GM10248 (cell line): ENCODE data around the gene ZFAND3.

Source experiments
- CTCF ChIA-PET: fragments of 300-600 bp; sonication (Branson Sonifier 250); formaldehyde crosslinking; extraction: SDS; loops from one replicate; lab custom pipeline; 2021; ENCODE audit warnings: antibody characterized with exemption; lab: Yijun Ruan, JAX
- POLR2A ChIA-PET: fragments of 350-650 bp; sonication (Branson Sonifier 250); formaldehyde crosslinking; extraction: SDS; loops from one replicate; lab custom pipeline; 2020; ENCODE audit warnings: antibody characterized with exemption; lab: Yijun Ruan, JAX
- DNase-seq: peaks from one replicate; pipeline ENCODE4 v3.0.0; 2012; ENCODE audit errors: extremely low spot score
- CTCF ChIP-seq: IDR thresholded peaks from 2 replicates; pipeline ENCODE4 v1.5.1; 2012; ENCODE audit warnings: mild to moderate bottlenecking, low read depth; ENCODE audit errors: extremely low read depth, missing control alignments, control extremely low read depth

ZFAND3 gene

GRCh38 chr6:38131527-38131965 is 312.0 kb downstream of the ZFAND3 start:
- POLR2A ChIA-PET = no interaction called here
- TF ChIP-seq CTCF = no peak
- CTCF ChIA-PET = interaction anchor here (1.2 kb wide), 1 partner anchor 14 kb away, joined by 3 read pairs; no protein-coding TSS in a partner anchor
- no peak for DNase-seq

- no peak for DNase-seq
- CTCF ChIA-PET = interaction anchor here (0.7 to 3.4 kb wide), 2 partner anchors 10 to 23 kb away, joined by 3 to 14 read pairs; no protein-coding TSS in a partner anchor
- no peak for TF ChIP-seq CTCF
- POLR2A ChIA-PET = no interaction called here
Observed at GRCh38 chr6:38133932-38134703, 314.6 kb downstream of the ZFAND3 start.

GRCh38 chr6:38134704-38135088 is 315.2 kb downstream of the ZFAND3 start:
- ChIA-PET CTCF (interaction anchor here (0.7 to 3.4 kb wide), 3 partner anchors 10 to 34 kb away, joined by 3 to 14 read pairs (median 3); no protein-coding TSS in a partner anchor), POLR2A (interaction anchor here (0.6 kb wide), 1 partner anchor 80 kb away, joined by 3 read pairs; no protein-coding TSS in a partner anchor)
- no peak for TF ChIP-seq CTCF
- no peak for DNase-seq

GRCh38 chr6:38136547-38136946 is 317.0 kb downstream of the ZFAND3 start:
- ChIA-PET POLR2A (no interaction called here), CTCF (interaction anchor here (0.9 kb wide), 1 partner anchor 20 kb away, joined by 3 read pairs; no protein-coding TSS in a partner anchor)
- DNase-seq = no peak
- TF ChIP-seq CTCF = no peak

- ChIA-PET POLR2A (interaction anchor here (0.6 kb wide), 1 partner anchor 154 kb away, joined by 7 read pairs; no protein-coding TSS in a partner anchor), CTCF (interaction anchor here (0.9 kb wide), 2 partner anchors 11 to 21 kb away, joined by 3 to 4 read pairs; no protein-coding TSS in a partner anchor)
- TF ChIP-seq CTCF = no peak
- DNase-seq = no peak
Observed at GRCh38 chr6:38137608-38138265, 318.2 kb downstream of the ZFAND3 start.

- no peak for TF ChIP-seq CTCF
- ChIA-PET POLR2A (interaction anchor here (0.6 kb wide), 1 partner anchor 155 kb away, joined by 7 read pairs; no protein-coding TSS in a partner anchor), CTCF (interaction anchor here (0.9 kb wide), 1 partner anchor 11 kb away, joined by 4 read pairs; no protein-coding TSS in a partner anchor)
- DNase-seq = no peak
Observed at GRCh38 chr6:38138374-38138773, 318.8 kb downstream of the ZFAND3 start.
